Endodermal cell (in vitro differentiated cells): ENCODE measurements around the gene C16orf82. TPM values are rescaled to one million over a fixed set of nuclear protein-coding genes. Genes with fewer than 3 reads are reported as not detected.

Experiments
- DNase-seq: peaks from one replicate; pipeline ENCODE4 v3.0.0-alpha.2; 2017
- H3K27ac ChIP-seq: 2 replicates; pipeline ENCODE4 v1.5.1; 2013; ENCODE audit warnings: mild to moderate bottlenecking, low read depth, low read length, moderate library complexity
- H3K27me3 ChIP-seq: 2 replicates; pipeline ENCODE4 v1.6.1; 2013; ENCODE audit warnings: mild to moderate bottlenecking, low read length, moderate library complexity; ENCODE audit not compliant: insufficient read depth, control insufficient read depth, poor library complexity, severe bottlenecking
- H3K36me3 ChIP-seq: 2 replicates; pipeline ENCODE4 v1.7.0; 2013; ENCODE audit warnings: mild to moderate bottlenecking, low read length, moderate library complexity; ENCODE audit not compliant: control insufficient read depth, insufficient read depth
- H3K4me1 ChIP-seq: one replicate; pipeline ENCODE4 v1.7.0; 2013; ENCODE audit warnings: low read length; ENCODE audit not compliant: control insufficient read depth, insufficient read depth
- H3K4me3 ChIP-seq: 2 replicates; pipeline ENCODE4 v1.5.1; 2013; ENCODE audit warnings: mild to moderate bottlenecking, low read length, moderate library complexity
- H3K9ac ChIP-seq: 2 replicates; pipeline ENCODE4 v1.6.1; 2013; ENCODE audit warnings: mild to moderate bottlenecking, low read length, moderate library complexity; ENCODE audit not compliant: poor library complexity, severe bottlenecking; ENCODE audit errors: extremely low read depth
- H3K9me3 ChIP-seq: 2 replicates; pipeline ENCODE4 v1.6.1; 2013; ENCODE audit warnings: mild to moderate bottlenecking, low read length, moderate library complexity; ENCODE audit not compliant: control insufficient read depth
- H3K27ac Mint-ChIP-seq: 2 replicates; pipeline ENCODE4 v1.8.0; 2020; ENCODE audit warnings: mixed read lengths
- H3K27me3 Mint-ChIP-seq: 2 replicates; pipeline ENCODE4 v1.8.0; 2021; ENCODE audit warnings: mild to moderate bottlenecking, mixed read lengths; ENCODE audit not compliant: insufficient read depth
- H3K36me3 Mint-ChIP-seq: 2 replicates; pipeline ENCODE4 v1.8.0; 2020; ENCODE audit warnings: low read depth, mixed read lengths
- H3K4me1 Mint-ChIP-seq: 2 replicates; pipeline ENCODE4 v1.8.0; 2020; ENCODE audit warnings: mixed read lengths
- H3K4me3 Mint-ChIP-seq: 2 replicates; pipeline ENCODE4 v1.8.0; 2020; ENCODE audit warnings: mild to moderate bottlenecking, moderate library complexity, mixed read lengths
- H3K9me3 Mint-ChIP-seq: 2 replicates; pipeline ENCODE4 v1.8.0; 2020; ENCODE audit warnings: mild to moderate bottlenecking, mixed read lengths
- CTCF ChIP-seq: fragments of 200-600 bp; sonication (generic); conservative IDR thresholded peaks from 2 replicates; pipeline ENCODE4 v1.5.0; 2021; ENCODE audit warnings: antibody characterized with exemption, mild to moderate bottlenecking
- WGBS, 2 experiments: methylation state at CpG; one replicate each; pipeline versions ENCODE4 v1.1.5 to v1.1.7; 2013; ENCODE audit warnings: missing lambda C conversion rate in 2 of 2, mixed read lengths in 1 of 2; ENCODE audit not compliant: insufficient coverage in 1 of 2, insufficient read length in 1 of 2; 5-methylcytosine and 5-hydroxymethylcytosine counted together
- long read RNA-seq, 4 experiments: library from polyadenylated mRNA in 2 of 4; library from RNA in 1 of 4; library from capped mRNA in 1 of 4; stranded (forward) in 3 of 4; unstranded in 1 of 4; transcript quantifications; one replicate each; pipeline ENCODE4 v2.0.0, GENCODE V29; 2020 to 2021; ENCODE audit warnings: inconsistent platforms in 1 of 4
- polyA plus RNA-seq, 2 experiments: library from polyadenylated mRNA; stranded (reverse); fragments of 50-300 nt; gene quantifications; one replicate each; pipeline ENCODE4 v1.2.3, GENCODE V29; 2013
- total RNA-seq, 2 donors: library from RNA; stranded (reverse); fragmentation: NEBNext Ultra II Directional in 1 of 2; extraction: Animal tissue kit (Norgen Biotek cat#: 25700) in 1 of 2; gene quantifications; 2 replicates in 1 of 2; 3 replicates in 1 of 2; pipeline ENCODE4 v1.2.1, GENCODE V29; 2021

C16orf82 gene
- total RNA-seq = not detected
- not detected for polyA plus RNA-seq (2013, experiment 1 of 2)
- polyA plus RNA-seq (2013, experiment 2 of 2) = not detected
- long read RNA-seq, experiment 1 = 0 reads
- long read RNA-seq, experiment 2 = 0 reads
- long read RNA-seq, experiment 3 = 0 reads
- long read RNA-seq, experiment 4 = 0 reads

GRCh38 chr16:27066668-27067537 lies at the start of gene C16orf82:
C16orf82 (plus strand) TSS chr16:27066927.
- no peak within 1 kb of the TSS for H3K27ac Mint-ChIP-seq
- Histone ChIP-seq H3K4me1 (no peaks in the 10 kb centered on the region), H3K9me3 (no peaks in the 10 kb centered on the region), H3K9ac (no peak within 1 kb of the TSS), H3K27ac (peak within 1 kb of the TSS; percentile 55), H3K36me3 (no peaks in the 10 kb centered on the region), H3K27me3 (peaks cover 4% of the 10 kb centered on the region), H3K4me3 (no peak within 1 kb of the TSS)
- H3K9me3 Mint-ChIP-seq = no peaks in the 10 kb centered on the region
- WGBS, 2 experiments = 71 to 77% methylated on average over 15 to 22 of the region's 22 CpGs
- no peak within 1 kb of the TSS for H3K4me3 Mint-ChIP-seq
- DNase-seq = peak; percentile 78
- H3K4me1 Mint-ChIP-seq = peaks cover 3% of the 10 kb centered on the region
- H3K36me3 Mint-ChIP-seq = no peaks in the 10 kb centered on the region
- H3K27me3 Mint-ChIP-seq = peaks cover 21% of the 10 kb centered on the region
- TF ChIP-seq CTCF = no peak

- H3K27ac Mint-ChIP-seq = no peak overlapping the region
- H3K4me3 Mint-ChIP-seq = no peak overlapping the region
- DNase-seq = no peak
- H3K4me1 Mint-ChIP-seq = peaks cover 12% of the 10 kb centered on the region
- Histone ChIP-seq H3K9ac (no peak overlapping the region), H3K4me3 (no peak overlapping the region), H3K36me3 (no peaks in the 10 kb centered on the region), H3K27me3 (no peaks in the 10 kb centered on the region), H3K4me1 (peaks cover 7% of the 10 kb centered on the region), H3K27ac (no peak overlapping the region), H3K9me3 (peaks cover 11% of the 10 kb centered on the region)
- WGBS, 2 experiments = 98 to 100% methylated on average over 2 of the region's 2 CpGs
- TF ChIP-seq CTCF = no peak
- H3K36me3 Mint-ChIP-seq = no peaks in the 10 kb centered on the region
- peaks cover 14% of the 10 kb centered on the region for H3K27me3 Mint-ChIP-seq
- H3K9me3 Mint-ChIP-seq = peaks cover 18% of the 10 kb centered on the region
Measured at GRCh38 chr16:27020031-27020430, 46.7 kb upstream of the C16orf82 start.

- Mint-ChIP-seq H3K27ac (no peak overlapping the region), H3K27me3 (peaks cover 33% of the 10 kb centered on the region), H3K36me3 (no peaks in the 10 kb centered on the region), H3K4me3 (no peak overlapping the region), H3K4me1 (no peaks in the 10 kb centered on the region), H3K9me3 (peaks cover 16% of the 10 kb centered on the region)
- no peak for DNase-seq
- WGBS, 2 experiments = 96 to 100% methylated on average over 1 to 2 of the region's 2 CpGs
- no peak for TF ChIP-seq CTCF
- H3K4me3 ChIP-seq = no peak overlapping the region
- H3K9me3 ChIP-seq = peaks cover 11% of the 10 kb centered on the region
- H3K27ac ChIP-seq = no peak overlapping the region
- no peak overlapping the region for H3K9ac ChIP-seq
- no peaks in the 10 kb centered on the region for H3K4me1 ChIP-seq
- H3K36me3 ChIP-seq = no peaks in the 10 kb centered on the region
- peaks cover 18% of the 10 kb centered on the region for H3K27me3 ChIP-seq
Measured at GRCh38 chr16:27024010-27024409, 42.7 kb upstream of the C16orf82 start.
